22Rv1 (cell line): Measurements from ENCODE around the gene KIAA0825.

Experiments used
- CTCF ChIP-seq: fragments of 450-650 bp; IDR thresholded peaks from 2 replicates; pipeline ENCODE4 v1.5.1; 2017; ENCODE audit warnings: mild to moderate bottlenecking
- ZFX ChIP-seq: fragments of 450-650 bp; IDR thresholded peaks from 2 replicates; pipeline ENCODE4 v1.6.1; 2017; ENCODE audit warnings: antibody characterized with exemption, borderline replicate concordance

DNA sequence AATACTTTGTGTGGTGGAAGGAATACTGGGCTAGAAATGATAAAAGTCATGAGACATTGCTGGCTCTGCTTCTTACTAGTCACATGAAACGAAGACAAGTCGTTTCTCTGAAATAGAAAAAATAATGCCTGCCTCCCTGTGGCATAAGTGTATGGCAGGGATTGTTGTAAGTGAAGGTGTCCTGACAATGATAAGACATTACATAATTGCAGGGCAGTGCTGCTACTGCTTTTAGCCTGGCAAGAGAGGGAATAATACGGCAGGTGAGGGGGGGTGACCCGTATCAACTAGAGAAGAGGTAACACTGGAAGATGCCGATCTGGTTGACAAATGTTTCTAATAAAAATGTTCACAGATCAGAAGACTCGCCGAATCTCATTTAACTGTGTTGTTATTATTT lies 314.3 kb downstream of the KIAA0825 start:
- TF ChIP-seq CTCF (no peak), ZFX (no peak)
